ENCODE results near the gene SEC14L2. TPM values are rescaled to one million over a fixed set of nuclear protein-coding genes. Genes with fewer than 3 reads are reported as not detected.
A peak's percentile ranks its signal among the peaks of the same experiment; 100 is the strongest.

The SEC14L2 gene
- total RNA-seq, 1 experiment from 2014 or later = 8.2 TPM

DNA sequence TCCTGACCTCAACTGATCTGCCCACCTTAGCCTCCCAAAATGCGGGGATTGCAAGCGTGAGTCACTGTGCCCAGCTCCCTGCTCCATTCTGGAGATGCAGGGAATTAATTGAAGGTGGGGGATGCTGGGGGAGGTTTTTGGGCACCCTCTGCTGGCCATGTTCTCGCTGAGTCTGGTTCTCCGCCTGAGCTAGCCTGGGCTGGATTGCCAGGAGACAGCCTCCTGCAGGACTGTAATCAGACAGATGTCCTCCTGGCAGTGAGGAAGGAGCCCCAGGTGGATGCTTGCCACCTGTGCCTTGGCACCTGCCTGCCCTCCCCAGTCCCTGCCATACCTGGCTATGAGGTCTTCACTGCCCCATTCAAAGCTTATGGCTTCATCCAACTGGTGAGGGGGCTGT is 34.1 kb downstream of the SEC14L2 start:
- no peak overlapping the region for H3K4me3 Mint-ChIP-seq
- H4K5ac ChIP-seq (ENCODE audit: insufficient read length, low read depth, low read length) = no peak overlapping the region

More for the DNA sequence above, 34.1 kb downstream of the SEC14L2 start:
- TF ChIP-seq, protein P1, sequence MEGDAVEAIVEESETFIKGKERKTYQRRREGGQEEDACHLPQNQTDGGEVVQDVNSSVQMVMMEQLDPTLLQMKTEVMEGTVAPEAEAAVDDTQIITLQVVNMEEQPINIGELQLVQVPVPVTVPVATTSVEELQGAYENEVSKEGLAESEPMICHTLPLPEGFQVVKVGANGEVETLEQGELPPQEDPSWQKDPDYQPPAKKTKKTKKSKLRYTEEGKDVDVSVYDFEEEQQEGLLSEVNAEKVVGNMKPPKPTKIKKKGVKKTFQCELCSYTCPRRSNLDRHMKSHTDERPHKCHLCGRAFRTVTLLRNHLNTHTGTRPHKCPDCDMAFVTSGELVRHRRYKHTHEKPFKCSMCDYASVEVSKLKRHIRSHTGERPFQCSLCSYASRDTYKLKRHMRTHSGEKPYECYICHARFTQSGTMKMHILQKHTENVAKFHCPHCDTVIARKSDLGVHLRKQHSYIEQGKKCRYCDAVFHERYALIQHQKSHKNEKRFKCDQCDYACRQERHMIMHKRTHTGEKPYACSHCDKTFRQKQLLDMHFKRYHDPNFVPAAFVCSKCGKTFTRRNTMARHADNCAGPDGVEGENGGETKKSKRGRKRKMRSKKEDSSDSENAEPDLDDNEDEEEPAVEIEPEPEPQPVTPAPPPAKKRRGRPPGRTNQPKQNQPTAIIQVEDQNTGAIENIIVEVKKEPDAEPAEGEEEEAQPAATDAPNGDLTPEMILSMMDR (conservative IDR thresholded peaks at IDR 0.05) = peak; percentile 46; the same call in 2 of the 3 replicates
- Mint-ChIP-seq H3K27ac (no peak overlapping the region), H3K27me3 (ENCODE audit: low read depth) (no peaks in the 10 kb centered on the region; the same call in 1 of the 2 replicates), H3K36me3 (ENCODE audit: insufficient read depth in 1 of 3, low read depth in 3 of 3) (peaks cover 12 to 25% (median 21%) of the 10 kb centered on the region in 3 experiments), H3K4me1 (peaks cover 14 to 20% of the 10 kb centered on the region in 2 experiments), H3K9me3 (no peaks in the 10 kb centered on the region)
- H3K14ac ChIP-seq (ENCODE audit: insufficient read depth, low read length) = no peak overlapping the region
- H2BK12ac ChIP-seq (ENCODE audit: insufficient read length, low read depth, low read length) = no peak overlapping the region
- no peak overlapping the region for H4K8ac ChIP-seq (replicated peaks; ENCODE audit: insufficient read length, low read depth, low read length)
- no peak overlapping the region for H3K4me2 ChIP-seq (ENCODE audit: insufficient read depth, insufficient read length, low read length)
- no peak overlapping the region for H2AFZ ChIP-seq (ENCODE audit: low read length)
- DNase-seq = peak; percentile 36
- no CpG with 5 or more reads among the region's 4 CpGs for WGBS (ENCODE audit: extremely low coverage, insufficient read length, low lambda C conversion rate)
- no peak overlapping the region for H2BK5ac ChIP-seq (ENCODE audit: insufficient read length, low read length)
- no peak overlapping the region for H3K9ac ChIP-seq (ENCODE audit: extremely low read depth, insufficient read length, low read length)
- H3K4ac ChIP-seq (ENCODE audit: low read depth, low read length) = no peak overlapping the region
- no peaks in the 10 kb centered on the region for H3K79me1 ChIP-seq (ENCODE audit: insufficient read depth, low read depth, low read length, poor library complexity, severe bottlenecking)
- no peak overlapping the region for H3K23ac ChIP-seq (ENCODE audit: insufficient read length, low read depth, low read length)
- H3K23me2 ChIP-seq (ENCODE audit: insufficient read length, low read depth, low read length, poor library complexity, severe bottlenecking) = peaks cover 5% of the 10 kb centered on the region
- no peak overlapping the region for H3T11ph ChIP-seq (ENCODE audit: low read length)
- H3K18ac ChIP-seq (ENCODE audit: insufficient read length, low read depth, low read length) = no peak overlapping the region
- no peaks in the 10 kb centered on the region; the same call in 1 of the 2 replicates for H3K79me2 ChIP-seq (ENCODE audit: insufficient read depth, low read length)
- no peak overlapping the region for H2AK5ac ChIP-seq (ENCODE audit: insufficient read length, low read length)
- H2BK15ac ChIP-seq (ENCODE audit: low read depth, low read length) = no peak overlapping the region
- H3K27ac ChIP-seq (ENCODE audit: insufficient read length, low read depth, low read length) = no peak overlapping the region
- no peaks in the 10 kb centered on the region for H3K4me1 ChIP-seq (ENCODE audit: insufficient read depth, low read length)
- H2BK120ac ChIP-seq (ENCODE audit: low read depth, low read length, poor library complexity, severe bottlenecking) = no peak overlapping the region
- no peaks in the 10 kb centered on the region for H4K20me1 ChIP-seq (ENCODE audit: control insufficient read depth, insufficient read depth, insufficient read length)
- no peak overlapping the region for H3K56ac ChIP-seq (ENCODE audit: insufficient read length, low read depth, low read length)
- no peak overlapping the region for H4K91ac ChIP-seq (ENCODE audit: insufficient read length, low read depth, low read length)
- H3K27me3 ChIP-seq (ENCODE audit: insufficient read depth, low read length) = no peaks in the 10 kb centered on the region
- no peaks in the 10 kb centered on the region for H3K9me3 ChIP-seq (ENCODE audit: control insufficient read depth, low read depth, low read length)
- H2BK20ac ChIP-seq (ENCODE audit: low read depth, low read length, poor library complexity, severe bottlenecking) = no peak overlapping the region
